Measurements from ENCODE around the gene MB21D2. TPM values are rescaled to one million over a fixed set of nuclear protein-coding genes. Genes with fewer than 3 reads are reported as not detected.

MB21D2 gene
- total and polyA plus RNA-seq, 9 donors, result 4.5 to 13.9 (median 6.0) TPM

DNA sequence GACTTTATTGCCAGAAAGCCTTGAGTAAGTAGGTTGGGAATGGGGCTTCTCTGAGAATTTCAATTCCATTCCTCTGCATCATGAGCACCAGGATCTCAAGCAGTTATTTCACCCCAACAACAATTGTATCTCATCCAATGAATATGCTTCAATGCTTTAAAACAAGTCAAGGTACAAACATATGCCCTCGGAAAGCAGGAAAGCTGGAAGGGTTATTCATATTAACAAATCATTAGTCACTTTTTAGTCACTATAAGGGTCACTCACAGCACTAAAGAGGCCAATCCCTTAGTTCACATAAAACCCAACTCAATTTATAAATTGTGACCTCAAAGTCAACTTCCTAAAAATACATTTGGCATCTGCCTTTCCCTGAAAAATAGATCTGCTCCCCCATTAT, 16.2 kb downstream of the MB21D2 start:
- Histone ChIP-seq H3K27ac (no peak overlapping the region), H3K27me3 (no peaks in the 10 kb centered on the region), H3K9me3 (no peaks in the 10 kb centered on the region), H3K36me3 (no peaks in the 10 kb centered on the region), H3K4me3 (no peak overlapping the region), H3K4me1 (ENCODE audit: insufficient read depth) (peaks cover 2% of the 10 kb centered on the region)
- 66 to 77% (median 69%) methylated on average over 1 of the region's 1 CpG for WGBS, 3 donors
- no peak for DNase-seq
- TF ChIP-seq, protein P1, sequence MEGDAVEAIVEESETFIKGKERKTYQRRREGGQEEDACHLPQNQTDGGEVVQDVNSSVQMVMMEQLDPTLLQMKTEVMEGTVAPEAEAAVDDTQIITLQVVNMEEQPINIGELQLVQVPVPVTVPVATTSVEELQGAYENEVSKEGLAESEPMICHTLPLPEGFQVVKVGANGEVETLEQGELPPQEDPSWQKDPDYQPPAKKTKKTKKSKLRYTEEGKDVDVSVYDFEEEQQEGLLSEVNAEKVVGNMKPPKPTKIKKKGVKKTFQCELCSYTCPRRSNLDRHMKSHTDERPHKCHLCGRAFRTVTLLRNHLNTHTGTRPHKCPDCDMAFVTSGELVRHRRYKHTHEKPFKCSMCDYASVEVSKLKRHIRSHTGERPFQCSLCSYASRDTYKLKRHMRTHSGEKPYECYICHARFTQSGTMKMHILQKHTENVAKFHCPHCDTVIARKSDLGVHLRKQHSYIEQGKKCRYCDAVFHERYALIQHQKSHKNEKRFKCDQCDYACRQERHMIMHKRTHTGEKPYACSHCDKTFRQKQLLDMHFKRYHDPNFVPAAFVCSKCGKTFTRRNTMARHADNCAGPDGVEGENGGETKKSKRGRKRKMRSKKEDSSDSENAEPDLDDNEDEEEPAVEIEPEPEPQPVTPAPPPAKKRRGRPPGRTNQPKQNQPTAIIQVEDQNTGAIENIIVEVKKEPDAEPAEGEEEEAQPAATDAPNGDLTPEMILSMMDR (IDR thresholded peaks at IDR 0.05), result no peak
- no peak for TF ChIP-seq EP300 (IDR thresholded peaks at IDR 0.05)
- no peak for TF ChIP-seq POLR2A (IDR thresholded peaks at IDR 0.05)
- intact Hi-C loops (cut with DNase I), result no loop called here

DNA sequence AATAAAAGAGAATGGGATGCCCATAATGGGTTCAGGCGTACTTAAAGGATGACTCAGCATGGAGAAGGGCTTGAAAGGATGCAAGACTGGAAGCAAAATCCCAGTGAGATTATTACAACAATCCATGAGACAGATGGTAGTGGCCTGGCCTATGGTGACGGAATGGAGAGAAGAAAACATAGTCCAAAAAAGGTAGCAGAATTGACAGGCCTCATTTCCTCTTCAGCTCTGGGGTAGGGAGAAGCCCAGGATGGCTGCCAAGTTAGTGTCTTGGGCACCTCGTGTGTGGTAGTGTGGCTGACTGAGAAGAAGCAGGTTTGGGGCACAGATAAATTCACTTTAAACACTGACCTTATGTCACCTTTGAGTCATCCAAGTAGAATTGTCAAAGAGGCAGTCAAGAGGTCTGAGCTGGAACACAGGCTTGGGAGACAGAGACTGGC, 18.1 kb downstream of the MB21D2 start:
- Histone ChIP-seq H3K36me3 (no peaks in the 10 kb centered on the region), H3K27ac (no peak overlapping the region), H3K4me1 (ENCODE audit: insufficient read depth) (no peaks in the 10 kb centered on the region), H3K4me3 (no peak overlapping the region), H3K27me3 (no peaks in the 10 kb centered on the region), H3K9me3 (no peaks in the 10 kb centered on the region)
- TF ChIP-seq, protein P1 (IDR thresholded peaks at IDR 0.05), result no peak
- TF ChIP-seq EP300 (IDR thresholded peaks at IDR 0.05) (no peak), POLR2A (IDR thresholded peaks at IDR 0.05) (no peak)
- DNase-seq, result no peak
- intact Hi-C loops (cut with DNase I), result no loop called here
- 79 to 83% (median 82%) methylated on average over 3 of the region's 3 CpGs for WGBS, 3 donors

DNA sequence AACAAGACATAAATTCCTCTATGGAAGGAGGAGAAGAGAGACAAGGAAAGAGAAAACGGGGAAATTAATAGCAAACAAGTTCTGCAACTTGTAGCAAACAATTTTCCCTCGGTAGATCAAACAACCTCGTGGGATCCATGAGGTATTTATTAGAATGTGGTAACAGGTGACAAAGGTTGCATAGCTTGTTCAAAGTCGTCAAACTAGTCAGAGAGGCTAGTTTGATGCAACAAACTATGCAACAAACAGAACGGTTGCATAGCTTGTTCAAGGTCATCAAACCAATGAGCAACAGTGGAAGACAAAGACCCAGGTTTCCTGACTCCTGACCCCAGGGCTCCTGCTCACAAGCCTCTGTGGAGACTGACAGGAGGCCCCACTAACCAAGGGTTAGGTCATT, 20.7 kb downstream of the MB21D2 start:
- Histone ChIP-seq H3K4me3 (no peak overlapping the region), H3K27ac (no peak overlapping the region), H3K27me3 (no peaks in the 10 kb centered on the region), H3K9me3 (no peaks in the 10 kb centered on the region), H3K36me3 (no peaks in the 10 kb centered on the region), H3K4me1 (ENCODE audit: insufficient read depth) (no peaks in the 10 kb centered on the region)
- no peak for DNase-seq
- intact Hi-C loops (cut with DNase I), result no loop called here
- WGBS, 3 donors, result 68 to 72% (median 69%) methylated on average over 5 of the region's 5 CpGs
- TF ChIP-seq, protein P1 (IDR thresholded peaks at IDR 0.05), result no peak
- TF ChIP-seq POLR2A (IDR thresholded peaks at IDR 0.05), result no peak
- TF ChIP-seq EP300 (IDR thresholded peaks at IDR 0.05), result no peak

DNA sequence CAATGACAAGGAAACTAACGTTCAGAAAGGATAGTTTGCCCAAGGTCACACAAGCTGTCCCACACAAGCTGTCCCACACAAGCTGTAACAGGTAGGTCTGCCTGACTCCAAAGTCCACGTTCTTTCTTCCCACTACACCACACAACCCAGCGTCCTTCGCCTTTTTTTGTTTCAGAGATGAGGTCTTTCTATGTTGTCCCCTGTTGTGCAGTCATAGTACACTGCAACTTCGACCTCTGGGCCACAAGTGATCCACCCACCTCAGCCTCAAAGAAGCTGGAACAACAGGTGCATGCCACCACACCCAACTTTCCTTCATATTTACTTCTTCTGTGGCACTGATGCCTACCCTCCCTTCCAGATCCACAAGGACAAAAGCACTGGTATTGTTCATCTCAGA, 21.4 kb downstream of the MB21D2 start:
- no peaks in the 10 kb centered on the region for H3K4me1 ChIP-seq (ENCODE audit: insufficient read depth)
- no peaks in the 10 kb centered on the region for H3K27me3 ChIP-seq
- TF ChIP-seq POLR2A (IDR thresholded peaks at IDR 0.05) (no peak), EP300 (IDR thresholded peaks at IDR 0.05) (no peak)
- TF ChIP-seq, protein P1 (IDR thresholded peaks at IDR 0.05), result no peak
- no peaks in the 10 kb centered on the region for H3K9me3 ChIP-seq
- intact Hi-C loops (cut with DNase I), result no loop called here
- no peak overlapping the region for H3K27ac ChIP-seq
- 84 to 86% (median 85%) methylated on average over 5 of the region's 5 CpGs for WGBS, 3 donors
- H3K36me3 ChIP-seq, result no peaks in the 10 kb centered on the region
- H3K4me3 ChIP-seq, result no peak overlapping the region
- DNase-seq, result no peak
